ENCODE measurements around the gene DNAJB9.

GRCh38 chr7:108603656-108604306, 34.1 kb downstream of the DNAJB9 start:
- TF ChIP-seq CTCF (conservative IDR thresholded peaks at IDR 0.05; ENCODE audit: low read depth, low read length) (no peak), EZH2 (IDR thresholded peaks at IDR 0.05; ENCODE audit: borderline replicate concordance, low read depth, low read length, poor library complexity, severe bottlenecking) (no peak)

Measured in A673 (cell line).